Measurements from ENCODE around the gene PAPSS1.

Gene PAPSS1

GRCh38 chr4:107647591-107647990 is 72.4 kb downstream of the PAPSS1 start:
- Mint-ChIP-seq H3K4me1 (no peaks in the 10 kb centered on the region), H3K27me3 (no peaks in the 10 kb centered on the region), H3K9me3 (peaks cover 2% of the 10 kb centered on the region), H3K4me3 (no peak overlapping the region), H3K27ac (no peak overlapping the region), H3K36me3 (peaks cover 17% of the 10 kb centered on the region)
- DNase-seq = no peak
- CTCF ChIA-PET = no interaction called here

DNA sequence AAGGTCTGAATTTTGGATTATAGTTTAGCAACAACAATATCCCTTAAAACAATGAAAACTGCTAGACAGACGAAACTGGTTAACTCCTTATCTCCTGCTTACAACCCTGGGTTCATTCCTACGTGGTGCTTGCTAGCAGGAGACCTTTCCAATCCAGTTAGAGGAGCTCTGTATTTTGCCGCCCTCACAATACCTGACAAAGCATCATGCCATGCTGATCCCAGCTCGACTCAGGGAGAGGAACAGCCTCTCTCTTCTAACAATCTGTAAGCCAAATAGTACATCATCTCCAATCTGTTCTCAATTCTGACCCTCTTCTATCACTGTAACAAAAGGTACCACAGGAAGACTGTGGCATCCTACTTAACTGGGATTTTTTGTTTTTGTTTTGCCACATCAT is 74.4 kb downstream of the PAPSS1 start:
- Mint-ChIP-seq H3K27ac (no peak overlapping the region), H3K4me1 (no peaks in the 10 kb centered on the region), H3K4me3 (no peak overlapping the region), H3K27me3 (no peaks in the 10 kb centered on the region), H3K36me3 (peaks cover 6% of the 10 kb centered on the region), H3K9me3 (no peaks in the 10 kb centered on the region)
- no peak for DNase-seq
- CTCF ChIA-PET = no interaction called here

GRCh38 chr4:107643021-107643420 is 77.0 kb downstream of the PAPSS1 start:
- CTCF ChIA-PET = no interaction called here
- no peak overlapping the region for H3K4me3 Mint-ChIP-seq
- peaks cover 6% of the 10 kb centered on the region for H3K36me3 Mint-ChIP-seq
- H3K27ac Mint-ChIP-seq = no peak overlapping the region
- no peaks in the 10 kb centered on the region for H3K9me3 Mint-ChIP-seq
- H3K4me1 Mint-ChIP-seq = no peaks in the 10 kb centered on the region
- no peaks in the 10 kb centered on the region for H3K27me3 Mint-ChIP-seq
- DNase-seq = no peak

DNA sequence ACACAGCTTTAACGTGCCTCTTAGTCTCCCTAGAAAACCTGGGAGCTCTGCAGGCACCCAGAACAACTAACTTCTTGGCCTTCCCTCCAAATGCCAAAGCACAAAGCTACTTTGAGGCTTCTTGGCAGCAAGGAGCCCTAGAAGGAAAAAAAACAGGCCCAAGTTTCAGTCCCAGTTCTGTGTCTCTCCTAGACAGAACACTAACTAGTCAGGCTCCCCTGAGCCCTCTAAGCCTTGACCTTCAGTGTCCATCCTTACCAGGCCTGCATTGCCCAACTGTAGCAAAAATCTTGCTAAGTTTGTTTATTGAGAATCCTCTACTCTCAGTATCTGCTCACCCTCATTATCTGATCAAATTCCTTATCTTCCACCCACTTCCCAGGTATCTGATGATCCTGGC is 79.2 kb downstream of the PAPSS1 start:
- H3K27ac Mint-ChIP-seq = no peak overlapping the region
- no peaks in the 10 kb centered on the region for H3K9me3 Mint-ChIP-seq
- no peak overlapping the region for H3K4me3 Mint-ChIP-seq
- no peak for DNase-seq
- CTCF ChIA-PET = no interaction called here
- H3K36me3 Mint-ChIP-seq = peaks cover 6% of the 10 kb centered on the region
- no peaks in the 10 kb centered on the region for H3K4me1 Mint-ChIP-seq
- no peaks in the 10 kb centered on the region for H3K27me3 Mint-ChIP-seq

- CTCF ChIA-PET = no interaction called here
- Mint-ChIP-seq H3K4me3 (no peak overlapping the region), H3K36me3 (peaks cover 6% of the 10 kb centered on the region), H3K27ac (no peak overlapping the region), H3K9me3 (no peaks in the 10 kb centered on the region), H3K4me1 (no peaks in the 10 kb centered on the region), H3K27me3 (no peaks in the 10 kb centered on the region)
- DNase-seq = no peak
Measured at GRCh38 chr4:107640197-107640596, 79.8 kb downstream of the PAPSS1 start.

DNA sequence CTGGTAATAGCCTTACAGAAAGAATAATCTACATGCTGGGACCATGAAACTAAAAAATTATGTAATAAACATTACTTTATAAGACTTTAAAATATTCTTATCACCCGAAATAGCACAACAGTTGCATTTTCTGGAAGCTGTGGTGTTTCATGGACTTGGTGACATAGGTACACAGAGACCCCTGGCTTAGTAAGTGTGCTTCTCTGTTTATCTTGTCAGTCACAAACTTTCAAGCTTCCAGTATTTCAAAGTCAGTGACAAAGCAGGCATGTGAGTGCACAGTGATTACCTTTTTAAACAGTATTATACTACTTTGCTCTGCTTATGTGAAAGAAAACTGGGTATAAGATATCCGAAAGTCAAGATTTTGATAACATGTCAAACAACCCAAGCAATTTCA is 84.3 kb downstream of the PAPSS1 start:
- no peak for DNase-seq

GRCh38 chr4:107631560-107631959 is 88.5 kb downstream of the PAPSS1 start:
- no peak overlapping the region for H3K4me3 Mint-ChIP-seq
- H3K36me3 Mint-ChIP-seq = peaks cover 4% of the 10 kb centered on the region
- no peaks in the 10 kb centered on the region for H3K4me1 Mint-ChIP-seq
- DNase-seq = no peak
- H3K27me3 Mint-ChIP-seq = no peaks in the 10 kb centered on the region
- CTCF ChIA-PET = no interaction called here
- no peak overlapping the region for H3K27ac Mint-ChIP-seq
- no peaks in the 10 kb centered on the region for H3K9me3 Mint-ChIP-seq

More for the DNA sequence above, 84.3 kb downstream of the PAPSS1 start:
- Mint-ChIP-seq H3K27ac (no peak overlapping the region), H3K4me1 (no peaks in the 10 kb centered on the region), H3K27me3 (no peaks in the 10 kb centered on the region), H3K36me3 (no peaks in the 10 kb centered on the region), H3K4me3 (no peak overlapping the region), H3K9me3 (no peaks in the 10 kb centered on the region)
- CTCF ChIA-PET = no interaction called here

GRCh38 chr4:107630185-107630705 is 89.8 kb downstream of the PAPSS1 start:
- no peaks in the 10 kb centered on the region for H3K4me1 Mint-ChIP-seq
- CTCF ChIA-PET = no interaction called here
- H3K4me3 Mint-ChIP-seq = no peak overlapping the region
- H3K27me3 Mint-ChIP-seq = no peaks in the 10 kb centered on the region
- DNase-seq = no peak
- H3K36me3 Mint-ChIP-seq = peaks cover 4% of the 10 kb centered on the region
- H3K9me3 Mint-ChIP-seq = no peaks in the 10 kb centered on the region
- no peak overlapping the region for H3K27ac Mint-ChIP-seq

GRCh38 chr4:107629318-107629717 is 90.7 kb downstream of the PAPSS1 start:
- Mint-ChIP-seq H3K36me3 (peaks cover 4% of the 10 kb centered on the region), H3K27me3 (no peaks in the 10 kb centered on the region), H3K27ac (no peak overlapping the region), H3K4me1 (no peaks in the 10 kb centered on the region), H3K4me3 (no peak overlapping the region), H3K9me3 (no peaks in the 10 kb centered on the region)
- CTCF ChIA-PET = no interaction called here
- no peak for DNase-seq

DNA sequence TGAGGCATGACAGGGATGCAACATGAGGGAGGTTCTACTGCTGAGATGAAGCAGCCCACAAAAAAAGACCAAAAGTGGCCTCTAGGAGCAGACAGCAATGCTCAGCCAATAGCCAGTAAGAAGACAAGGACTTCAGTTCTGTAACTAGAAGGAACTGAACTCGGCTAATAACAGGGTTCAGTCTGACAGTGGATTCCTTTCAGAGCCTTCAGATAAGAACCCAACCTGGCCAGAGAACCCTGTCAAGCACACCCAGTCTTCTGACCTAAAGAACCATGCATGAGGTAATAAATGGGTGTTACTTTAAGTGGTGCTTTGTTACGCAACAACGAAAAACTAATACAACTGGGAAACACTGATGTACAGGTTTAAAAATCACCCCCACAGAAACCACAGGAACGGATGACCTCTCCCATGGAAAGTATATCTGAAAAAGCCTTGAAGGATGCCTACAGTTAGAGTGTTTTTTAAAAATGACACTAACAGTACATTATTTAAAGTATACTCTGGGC is 94.6 kb downstream of the PAPSS1 start:
- Mint-ChIP-seq H3K27ac (no peak overlapping the region), H3K36me3 (peaks cover 4% of the 10 kb centered on the region), H3K27me3 (no peaks in the 10 kb centered on the region), H3K9me3 (peaks cover 4% of the 10 kb centered on the region), H3K4me3 (no peak overlapping the region), H3K4me1 (no peaks in the 10 kb centered on the region)
- DNase-seq = no peak
- CTCF ChIA-PET = no interaction called here

GRCh38 chr4:107624024-107624423 is 96.0 kb downstream of the PAPSS1 start:
- CTCF ChIA-PET = no interaction called here
- no peaks in the 10 kb centered on the region for H3K36me3 Mint-ChIP-seq
- H3K9me3 Mint-ChIP-seq = peaks cover 4% of the 10 kb centered on the region
- H3K4me1 Mint-ChIP-seq = no peaks in the 10 kb centered on the region
- no peak overlapping the region for H3K4me3 Mint-ChIP-seq
- no peaks in the 10 kb centered on the region for H3K27me3 Mint-ChIP-seq
- no peak overlapping the region for H3K27ac Mint-ChIP-seq
- no peak for DNase-seq

GRCh38 chr4:107622006-107622405 is 98.0 kb downstream of the PAPSS1 start:
- Mint-ChIP-seq H3K9me3 (peaks cover 4% of the 10 kb centered on the region), H3K4me3 (no peak overlapping the region), H3K36me3 (no peaks in the 10 kb centered on the region), H3K27me3 (no peaks in the 10 kb centered on the region), H3K4me1 (no peaks in the 10 kb centered on the region), H3K27ac (no peak overlapping the region)
- DNase-seq = no peak
- CTCF ChIA-PET = no interaction called here

DNA sequence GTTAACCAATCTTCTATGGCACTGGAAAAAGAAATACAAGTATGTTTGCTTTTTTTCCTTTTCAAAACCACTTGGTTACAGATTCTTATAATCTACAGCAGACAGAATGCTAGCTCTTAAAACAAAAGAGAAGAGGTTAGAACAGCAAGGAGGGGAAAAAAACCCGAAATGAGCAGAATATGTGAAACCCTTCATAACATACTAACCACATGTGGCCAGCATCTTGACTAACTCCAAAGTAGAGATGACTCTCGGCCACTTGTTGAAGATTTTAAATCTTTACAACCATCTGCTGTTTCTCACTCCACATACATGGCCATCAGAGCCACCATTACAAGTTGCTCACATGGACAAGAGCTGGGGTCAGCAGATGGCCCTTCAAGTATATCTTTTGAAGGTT is 100.3 kb downstream of the PAPSS1 start:
- H3K9me3 Mint-ChIP-seq = peaks cover 4% of the 10 kb centered on the region
- DNase-seq = no peak
- CTCF ChIA-PET = no interaction called here
- H3K4me3 Mint-ChIP-seq = no peak overlapping the region
- no peaks in the 10 kb centered on the region for H3K36me3 Mint-ChIP-seq
- H3K27ac Mint-ChIP-seq = no peak overlapping the region
- no peaks in the 10 kb centered on the region for H3K4me1 Mint-ChIP-seq
- H3K27me3 Mint-ChIP-seq = no peaks in the 10 kb centered on the region

DNA sequence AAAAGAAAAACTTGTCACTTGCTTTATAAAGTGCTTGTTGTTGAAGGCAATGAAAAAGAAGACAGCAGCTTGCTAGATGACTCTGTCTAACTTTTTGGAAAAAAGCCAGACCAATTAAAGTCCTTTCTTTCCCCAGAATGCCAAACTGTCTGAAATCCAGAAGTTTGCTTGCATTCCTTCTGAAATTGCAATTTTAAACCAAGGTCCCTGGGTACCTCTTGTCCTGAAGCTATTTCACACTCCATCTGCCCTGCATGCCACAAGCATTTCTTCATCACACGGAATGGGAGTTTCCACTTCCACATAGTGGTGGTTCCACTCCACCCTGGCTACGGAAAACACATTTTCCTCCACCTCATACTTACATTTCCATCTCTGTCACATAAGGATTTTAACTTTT is 101.0 kb downstream of the PAPSS1 start:
- no peak for DNase-seq
- H3K4me1 Mint-ChIP-seq = no peaks in the 10 kb centered on the region
- no peak overlapping the region for H3K4me3 Mint-ChIP-seq
- peaks cover 4% of the 10 kb centered on the region for H3K9me3 Mint-ChIP-seq
- H3K27me3 Mint-ChIP-seq = no peaks in the 10 kb centered on the region
- CTCF ChIA-PET = no interaction called here
- H3K36me3 Mint-ChIP-seq = no peaks in the 10 kb centered on the region
- no peak overlapping the region for H3K27ac Mint-ChIP-seq

- no peaks in the 10 kb centered on the region for H3K36me3 Mint-ChIP-seq
- CTCF ChIA-PET = no interaction called here
- DNase-seq = no peak
Measured at GRCh38 chr4:107618656-107619055, 101.4 kb downstream of the PAPSS1 start.

GRCh38 chr4:107616838-107617389 is 103.1 kb downstream of the PAPSS1 start:
- CTCF ChIA-PET = no interaction called here
- no peaks in the 10 kb centered on the region for H3K27me3 Mint-ChIP-seq
- no peaks in the 10 kb centered on the region for H3K9me3 Mint-ChIP-seq
- no peaks in the 10 kb centered on the region for H3K4me1 Mint-ChIP-seq
- no peak overlapping the region for H3K4me3 Mint-ChIP-seq
- DNase-seq = no peak
- no peak overlapping the region for H3K27ac Mint-ChIP-seq
- peaks cover 4% of the 10 kb centered on the region for H3K36me3 Mint-ChIP-seq

More at GRCh38 chr4:107618656-107619055, 101.4 kb downstream of the PAPSS1 start:
- Mint-ChIP-seq H3K27me3 (no peaks in the 10 kb centered on the region), H3K4me1 (no peaks in the 10 kb centered on the region), H3K27ac (no peak overlapping the region), H3K9me3 (peaks cover 4% of the 10 kb centered on the region), H3K4me3 (no peak overlapping the region)
